HepG2 (cell line): Measurements from ENCODE around the gene TPPP2. TPM values are rescaled to one million over a fixed set of nuclear protein-coding genes. Genes with fewer than 3 reads are reported as not detected.

Experiments
- ELF3 ChIP-seq: IDR thresholded peaks from 2 replicates; pipeline ENCODE4 v1.6.1; 2016; ENCODE audit warnings: missing genetic modification reagents, missing compliant biosample characterization
- HDAC1 ChIP-seq: sonication (generic); formaldehyde crosslinking; IDR thresholded peaks from 2 replicates; pipeline ENCODE4 v1.5.1; 2020; ENCODE audit warnings: mild to moderate bottlenecking, missing genetic modification reagents
- HNF4G ChIP-seq, 2 experiments: sonication (generic) in 1 of 2; formaldehyde crosslinking in 1 of 2; IDR thresholded peaks; 2 replicates each; pipeline versions ENCODE4 v1.4.0 to v1.6.1; 2011 to 2020; ENCODE audit warnings: borderline replicate concordance in 2 of 2, low read depth in 2 of 2, mild to moderate bottlenecking in 2 of 2, low read length in 1 of 2, missing genetic modification reagents in 1 of 2, moderate library complexity in 1 of 2
- KAT7 ChIP-seq: IDR thresholded peaks from 2 replicates; pipeline ENCODE4 v1.6.1; 2018; ENCODE audit warnings: borderline replicate concordance, missing compliant biosample characterization
- RFXAP ChIP-seq: sonication (generic); formaldehyde crosslinking; IDR thresholded peaks from 2 replicates; pipeline ENCODE4 v1.4.0; 2020; ENCODE audit warnings: missing genetic modification reagents, borderline replicate concordance
- RNF219 ChIP-seq: sonication (generic); formaldehyde crosslinking; IDR thresholded peaks from 2 replicates; pipeline ENCODE4 v1.5.0; 2020; ENCODE audit warnings: mild to moderate bottlenecking, missing genetic modification reagents
- SALL1 ChIP-seq: sonication (generic); formaldehyde crosslinking; IDR thresholded peaks from 2 replicates; pipeline ENCODE4 v1.8.0; 2022; ENCODE audit warnings: mild to moderate bottlenecking, missing genetic modification reagents
- SSRP1 ChIP-seq: IDR thresholded peaks from 2 replicates; pipeline ENCODE4 v1.6.1; 2016; ENCODE audit warnings: control low read depth
- STAT6 ChIP-seq: sonication (generic); formaldehyde crosslinking; IDR thresholded peaks from 2 replicates; pipeline ENCODE4 v1.4.0; 2020; ENCODE audit warnings: missing genetic modification reagents, mild to moderate bottlenecking, borderline replicate concordance
- TGIF2 ChIP-seq: IDR thresholded peaks from 2 replicates; pipeline ENCODE4 v1.6.1; 2016; ENCODE audit warnings: control low read depth, missing compliant biosample characterization
- ZNF33A ChIP-seq: sonication (generic); formaldehyde crosslinking; IDR thresholded peaks from 2 replicates; pipeline ENCODE4 v1.5.1; 2020; ENCODE audit warnings: missing genetic modification reagents, mild to moderate bottlenecking, moderate library complexity, borderline replicate concordance
- ZNF552 ChIP-seq: sonication (generic); formaldehyde crosslinking; IDR thresholded peaks from 2 replicates; pipeline ENCODE4 v1.9.0; 2022; ENCODE audit warnings: missing genetic modification reagents, mild to moderate bottlenecking, borderline replicate concordance
- ZNF570 ChIP-seq: sonication (generic); formaldehyde crosslinking; IDR thresholded peaks from 2 replicates; pipeline ENCODE4 v1.4.0; 2020; ENCODE audit warnings: mild to moderate bottlenecking, missing genetic modification reagents, borderline replicate concordance
- ZNF589 ChIP-seq: sonication (generic); formaldehyde crosslinking; conservative IDR thresholded peaks from 2 replicates; pipeline ENCODE4 v1.8.0; 2022; ENCODE audit warnings: mild to moderate bottlenecking, moderate library complexity, missing genetic modification reagents
- ZNF670 ChIP-seq: sonication (generic); formaldehyde crosslinking; IDR thresholded peaks from 2 replicates; pipeline ENCODE4 v1.8.0; 2022; ENCODE audit warnings: mild to moderate bottlenecking, missing genetic modification reagents, borderline replicate concordance
- ZNF775 ChIP-seq: sonication (generic); formaldehyde crosslinking; IDR thresholded peaks from 2 replicates; pipeline ENCODE4 v1.4.0; 2020; ENCODE audit warnings: missing genetic modification reagents, mild to moderate bottlenecking, moderate library complexity, borderline replicate concordance
- polyA plus RNA-seq, 8 experiments: library from polyadenylated mRNA; depleted of rRNA in 3 of 8; stranded (reverse) in 7 of 8; unstranded in 1 of 8; fragments of >200 nt; fragmentation: Illumina TruSeq in 4 of 8; extraction: Trizol in 4 of 8; gene quantifications; 2 replicates each; pipeline versions ENCODE4 v1.2.1 to v1.2.3, GENCODE V29; 2011 to 2016; ENCODE audit warnings: low read depth in 4 of 8, missing spikeins in 1 of 8, mixed read lengths in 1 of 8; ENCODE audit not compliant: insufficient read depth in 1 of 8
- total RNA-seq, 5 experiments: library from RNA; depleted of rRNA; stranded (reverse); fragments of >200 nt; fragmentation: Illumina TruSeq; extraction: Trizol; gene quantifications; 2 replicates each; pipeline ENCODE4 v1.2.3, GENCODE V29; 2016; ENCODE audit warnings: low read depth in 1 of 5
- TF ChIP-seq, protein P1 (sequence below): sonication (generic); formaldehyde crosslinking; IDR thresholded peaks from 2 replicates; pipeline ENCODE4 v1.8.0; 2022; ENCODE audit warnings: missing genetic modification reagents, mild to moderate bottlenecking, borderline replicate concordance
- TF ChIP-seq, protein P2 (sequence below): sonication (generic); formaldehyde crosslinking; IDR thresholded peaks from 2 replicates; pipeline ENCODE4 v1.4.0; 2020; ENCODE audit warnings: missing genetic modification reagents

The TPPP2 gene
- total and polyA plus RNA-seq, 2 of the 13 experiments (the other 11 are each of a cell fraction or from before 2014, with no cell fraction given) = 0.58 to 4.2 TPM

DNA sequence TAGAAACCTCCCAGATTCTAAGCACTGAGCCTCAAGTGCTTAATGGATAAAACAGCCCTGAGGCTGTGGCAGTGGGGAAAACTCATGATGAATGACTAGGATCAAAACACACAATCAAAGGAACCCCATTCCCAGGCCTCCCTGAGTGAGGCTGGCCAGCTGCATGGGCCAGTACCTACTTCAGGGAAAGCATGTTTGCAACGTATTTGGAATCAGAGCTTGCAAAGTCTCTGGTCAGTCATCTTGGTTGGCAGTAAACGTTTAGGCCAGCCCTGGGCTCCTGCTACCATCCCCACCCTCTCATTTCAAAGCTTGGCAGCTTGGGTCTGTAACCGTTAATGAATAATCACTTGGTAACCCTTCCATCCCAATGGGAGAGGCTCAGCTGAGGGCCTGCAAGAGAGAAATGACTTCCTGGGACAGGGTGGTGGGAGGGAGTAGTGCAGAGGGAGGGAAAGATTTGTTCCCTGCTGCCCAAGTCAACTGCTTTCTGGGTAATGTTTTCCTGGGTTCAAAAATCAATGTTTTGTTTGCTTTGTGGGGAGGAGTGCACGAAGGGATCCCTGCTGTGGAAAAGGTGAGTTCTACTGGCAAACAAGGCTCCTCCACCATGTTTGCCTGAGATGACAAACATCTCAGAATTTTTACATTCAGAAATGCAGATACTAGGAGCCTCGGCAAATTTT, 25.6 kb downstream of the TPPP2 start (continued):
- TF ChIP-seq ZNF570 (CRISPR knock-in tag) (0 out of 2 replicates have a peak, but pooled peaks have one; percentile 20), TGIF2 (CRISPR knock-in tag) (peak; percentile 57; the same call in 1 of the 2 replicates), ZNF589 (CRISPR knock-in tag) (0 out of 2 replicates have a peak, but pooled peaks have one; percentile 64), ELF3 (CRISPR knock-in tag) (peak; percentile 96), ZNF552 (CRISPR knock-in tag) (no peak; the same call in 1 of the 2 replicates), HNF4G (IDR thresholded peaks at IDR 0.05; ENCODE audit: borderline replicate concordance, low read depth, low read length) (peak; percentile 66; the same call in 1 of the 2 replicates), HNF4G (CRISPR knock-in tag; IDR thresholded peaks at IDR 0.05; ENCODE audit: borderline replicate concordance, low read depth) (peak; percentile 79; the same call in 1 of the 2 replicates), HDAC1 (CRISPR knock-in tag) (peak; percentile 69; the same call in 1 of the 2 replicates), ZNF33A (CRISPR knock-in tag) (no peak), STAT6 (CRISPR knock-in tag) (peak; percentile 49; the same call in 1 of the 2 replicates), RFXAP (peak; percentile 87), RNF219 (CRISPR knock-in tag) (no peak), ZNF670 (CRISPR knock-in tag) (no peak), ZNF775 (CRISPR knock-in tag) (no peak), SSRP1 (no peak), KAT7 (CRISPR knock-in tag) (peak; percentile 84; the same call in 1 of the 2 replicates), SALL1 (peak; percentile 96)
- TF ChIP-seq, protein P1, sequence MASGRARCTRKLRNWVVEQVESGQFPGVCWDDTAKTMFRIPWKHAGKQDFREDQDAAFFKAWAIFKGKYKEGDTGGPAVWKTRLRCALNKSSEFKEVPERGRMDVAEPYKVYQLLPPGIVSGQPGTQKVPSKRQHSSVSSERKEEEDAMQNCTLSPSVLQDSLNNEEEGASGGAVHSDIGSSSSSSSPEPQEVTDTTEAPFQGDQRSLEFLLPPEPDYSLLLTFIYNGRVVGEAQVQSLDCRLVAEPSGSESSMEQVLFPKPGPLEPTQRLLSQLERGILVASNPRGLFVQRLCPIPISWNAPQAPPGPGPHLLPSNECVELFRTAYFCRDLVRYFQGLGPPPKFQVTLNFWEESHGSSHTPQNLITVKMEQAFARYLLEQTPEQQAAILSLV (CRISPR knock-in tag) = no peak
- TF ChIP-seq, protein P2, sequence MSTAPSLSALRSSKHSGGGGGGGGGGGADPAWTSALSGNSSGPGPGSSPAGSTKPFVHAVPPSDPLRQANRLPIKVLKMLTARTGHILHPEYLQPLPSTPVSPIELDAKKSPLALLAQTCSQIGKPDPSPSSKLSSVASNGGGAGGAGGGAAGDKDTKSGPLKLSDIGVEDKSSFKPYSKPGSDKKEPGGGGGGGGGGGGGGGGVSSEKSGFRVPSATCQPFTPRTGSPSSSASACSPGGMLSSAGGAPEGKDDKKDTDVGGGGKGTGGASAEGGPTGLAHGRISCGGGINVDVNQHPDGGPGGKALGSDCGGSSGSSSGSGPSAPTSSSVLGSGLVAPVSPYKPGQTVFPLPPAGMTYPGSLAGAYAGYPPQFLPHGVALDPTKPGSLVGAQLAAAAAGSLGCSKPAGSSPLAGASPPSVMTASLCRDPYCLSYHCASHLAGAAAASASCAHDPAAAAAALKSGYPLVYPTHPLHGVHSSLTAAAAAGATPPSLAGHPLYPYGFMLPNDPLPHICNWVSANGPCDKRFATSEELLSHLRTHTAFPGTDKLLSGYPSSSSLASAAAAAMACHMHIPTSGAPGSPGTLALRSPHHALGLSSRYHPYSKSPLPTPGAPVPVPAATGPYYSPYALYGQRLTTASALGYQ = peak; percentile 74
